Measurements from ENCODE around the gene CPAMD8.
A peak's percentile ranks its signal among the peaks of the same experiment; 100 is the strongest.

The CPAMD8 gene

DNA sequence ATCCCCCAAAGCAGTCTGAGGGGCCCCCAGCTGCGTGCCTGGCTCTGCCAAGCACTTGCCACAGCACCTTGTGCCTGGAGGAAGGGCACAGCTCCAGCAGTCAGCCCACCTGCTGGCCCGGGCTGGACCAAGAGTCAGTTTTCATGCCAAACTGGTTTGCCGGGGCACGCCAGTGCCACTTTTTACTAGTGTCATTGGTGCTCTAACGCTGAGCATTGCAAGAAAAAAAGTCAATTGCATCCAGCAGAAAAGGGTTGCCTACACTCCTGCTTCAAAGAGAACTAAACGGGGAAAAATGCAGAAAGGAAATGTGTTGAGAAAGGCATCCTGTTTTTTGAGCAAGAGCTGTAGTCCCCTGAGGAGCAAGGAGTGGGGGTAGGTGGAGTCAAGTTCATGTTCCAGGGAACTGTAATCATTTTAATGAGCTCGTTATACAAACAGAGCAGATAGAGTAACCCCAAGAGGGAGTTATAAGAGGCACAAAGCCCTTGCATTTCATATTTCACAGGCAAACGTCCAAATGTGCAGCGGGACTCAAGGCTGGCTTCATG, 69.4 kb downstream of the CPAMD8 start:
- no peak for TF ChIP-seq CTCF (IDR thresholded peaks at IDR 0.05; ENCODE audit: control extremely low read depth, extremely low read depth, low read depth, missing control alignments)
- DNase-seq (ENCODE audit: extremely low spot score): no peak
- CTCF ChIA-PET: no interaction called here
- POLR2A ChIA-PET: no interaction called here

DNA sequence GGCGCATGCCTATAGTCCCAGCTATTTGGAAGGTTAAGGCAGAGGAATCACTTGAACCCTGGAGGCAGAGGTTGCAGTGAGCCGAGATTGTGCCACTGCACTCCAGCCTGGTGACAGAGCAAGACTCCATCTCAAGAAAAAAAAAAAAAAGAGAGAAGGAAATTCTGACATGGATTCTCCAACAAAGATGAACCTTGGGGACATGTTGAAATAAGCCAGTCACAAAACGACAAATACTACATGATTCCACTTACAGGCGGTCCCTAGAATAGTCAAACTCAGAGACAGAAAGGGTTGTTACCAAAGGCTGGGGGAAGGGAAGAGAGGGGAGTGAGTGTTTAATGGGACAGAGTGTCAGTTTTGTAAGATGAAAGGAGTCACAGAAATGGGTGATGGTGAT, 71.4 kb downstream of the CPAMD8 start:
- TF ChIP-seq CTCF (IDR thresholded peaks at IDR 0.05; ENCODE audit: control extremely low read depth, extremely low read depth, low read depth, missing control alignments): no peak
- DNase-seq (ENCODE audit: extremely low spot score): no peak
- CTCF ChIA-PET: no interaction called here
- POLR2A ChIA-PET: no interaction called here

GRCh38 chr19:16952046-16952445, 74.6 kb downstream of the CPAMD8 start:
- TF ChIP-seq CTCF (IDR thresholded peaks at IDR 0.05; ENCODE audit: control extremely low read depth, extremely low read depth, low read depth, missing control alignments): no peak
- POLR2A ChIA-PET: no interaction called here
- no peak for DNase-seq (ENCODE audit: extremely low spot score)
- CTCF ChIA-PET: no interaction called here

DNA sequence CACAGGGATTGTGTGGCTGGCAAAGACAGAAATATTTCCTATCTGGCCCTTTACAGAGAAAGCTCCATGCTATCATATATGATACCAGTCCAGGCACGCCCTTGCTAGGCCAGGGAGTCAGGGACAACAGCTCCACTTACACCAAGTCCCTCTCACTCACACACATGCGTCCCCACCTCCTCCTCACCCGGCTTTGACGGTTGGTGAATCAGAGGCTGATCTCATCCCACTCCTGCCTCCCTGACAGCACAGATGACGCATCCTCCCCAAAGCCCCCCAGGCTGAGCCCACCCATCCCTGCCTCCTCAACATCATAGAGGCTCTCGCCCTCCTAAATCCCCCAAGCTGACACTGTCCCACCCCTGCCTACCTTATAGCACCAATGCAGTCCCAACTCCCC, 75.1 kb downstream of the CPAMD8 start:
- DNase-seq (ENCODE audit: extremely low spot score): peak; percentile 4
- ChIA-PET POLR2A (no interaction called here), CTCF (no interaction called here)
- no peak for TF ChIP-seq CTCF (IDR thresholded peaks at IDR 0.05; ENCODE audit: control extremely low read depth, extremely low read depth, low read depth, missing control alignments)

GRCh38 chr19:16949496-16950023, 77.0 kb downstream of the CPAMD8 start:
- TF ChIP-seq CTCF (IDR thresholded peaks at IDR 0.05; ENCODE audit: control extremely low read depth, extremely low read depth, low read depth, missing control alignments): no peak
- CTCF ChIA-PET: interaction anchor here (1.0 kb wide), 1 partner anchor 20 kb away, joined by 3 read pairs; no protein-coding TSS in a partner anchor
- POLR2A ChIA-PET: no interaction called here
- peak; percentile 9 for DNase-seq (ENCODE audit: extremely low spot score)

- peak; percentile 9 for DNase-seq (ENCODE audit: extremely low spot score)
- POLR2A ChIA-PET: no interaction called here
- CTCF ChIA-PET: no interaction called here
- no peak for TF ChIP-seq CTCF (IDR thresholded peaks at IDR 0.05; ENCODE audit: control extremely low read depth, extremely low read depth, low read depth, missing control alignments)
Observed at GRCh38 chr19:16946951-16947940, 79.4 kb downstream of the CPAMD8 start.

Data from GM10248 (cell line).